Heart right ventricle (tissue), 16 donors: ENCODE data around the gene SATB2. TPM values are rescaled to one million over a fixed set of nuclear protein-coding genes. Genes with fewer than 3 reads are reported as not detected.

Source experiments
- ATAC-seq, 8 donors: fragments of 200-7000 bp; cut with Tn5 transposase; one replicate each; pipeline ENCODE4 v1.9.1; 2020; ENCODE audit warnings: mild to moderate bottlenecking in 8 of 8, moderate library complexity in 8 of 8, moderate number of reproducible peaks in 1 of 8
- DNase-seq, 2 donors: peaks; one replicate each; pipeline ENCODE4 v3.0.0-alpha.2; 2020
- H3K27ac ChIP-seq, 10 donors: fragments of 200-600 bp; sonication (generic) in 2 of 10; one replicate each; pipeline versions ENCODE4 v1.5.0 to v1.8.0; 2020 to 2022; ENCODE audit warnings: mild to moderate bottlenecking in 3 of 10
- H3K27me3 ChIP-seq, 7 donors: fragments of 200-600 bp; one replicate each; pipeline ENCODE4 v1.8.0; 2021 to 2022; ENCODE audit warnings: mild to moderate bottlenecking in 2 of 7
- H3K36me3 ChIP-seq, 9 donors: fragments of 200-600 bp; sonication (generic) in 1 of 9; one replicate each; pipeline versions ENCODE4 v1.5.0 to v1.8.0; 2020 to 2022; ENCODE audit warnings: mild to moderate bottlenecking in 2 of 9
- H3K4me1 ChIP-seq, 9 donors: fragments of 200-600 bp; sonication (generic) in 1 of 9; one replicate each; pipeline versions ENCODE4 v1.5.0 to v1.8.0; 2020 to 2022; ENCODE audit warnings: mild to moderate bottlenecking in 4 of 9
- H3K4me3 ChIP-seq, 10 donors: fragments of 200-600 bp; sonication (generic) in 2 of 10; one replicate each; pipeline versions ENCODE4 v1.5.0 to v1.8.0; 2020 to 2022; ENCODE audit warnings: mild to moderate bottlenecking in 7 of 10, moderate library complexity in 2 of 10
- H3K9me3 ChIP-seq, 11 donors: fragments of 200-600 bp in 10 of 11; sonication (generic) in 2 of 11; one replicate each; pipeline versions ENCODE4 v1.5.0 to v1.8.0; 2013 to 2022; ENCODE audit warnings: mild to moderate bottlenecking in 2 of 11, control low read depth in 1 of 11, moderate library complexity in 1 of 11
- CTCF ChIP-seq, 9 donors: fragments of 200-600 bp; sonication (generic) in 2 of 9; IDR thresholded peaks; one replicate each; pipeline versions ENCODE4 v1.5.0 to v1.8.0; 2021 to 2022; ENCODE audit warnings: antibody characterized with exemption in 9 of 9, mild to moderate bottlenecking in 5 of 9, moderate library complexity in 1 of 9
- WGBS, 2 donors: extraction: QIAGEN DNeasy Blood & Tissue Kit; methylation state at CpG; one replicate each; pipeline ENCODE4 v1.1.7; 2013; ENCODE audit warnings: inconsistent platforms in 1 of 2; 5-methylcytosine and 5-hydroxymethylcytosine counted together
- intact Hi-C, 10 donors: fragments of 100-400 bp; cut with DNase I; formaldehyde crosslinking; loops; one replicate each; pipeline versions ENCODE4 v1.11.1 to v1.14.2; 2022
- polyA plus RNA-seq, 2 donors: library from polyadenylated mRNA; stranded (reverse); fragments of 200-250 nt; gene quantifications; one replicate each; pipeline ENCODE4 v1.2.3, GENCODE V29; 2013
- total RNA-seq, 10 donors: library from RNA; stranded (reverse); fragmentation: NEBNext Ultra II Directional in 3 of 10; extraction: Animal tissue kit (Norgen Biotek cat#: 25700) in 3 of 10; gene quantifications; one replicate each; pipeline versions ENCODE4 v1.2.1 to v1.2.4, GENCODE V29; 2021 to 2023
- donor health status: Arrhythmogenic right ventricular cardiomyopathy.
- donor health status: ischemic (EF 13 %, LVEDD 7.1; RV severe dilation, severe dysfunction).
- donor health status: healthy with polysubstance abuse.
- donor health status: DM: no; HTN: yes; CAD: no.
- donor health status: DM: no; HTN: no; CAD: no.
- donor health status: ischemic (EF 25% LVEDD 6.9; RV normal size, moderate dysfunction).
- donor health status: ischemic (EF 25% LVEDD 5.7; RV mildly dilated, moderate dysfunction).
- donor health status: healthy.
- donor health status: DM: yes; HTN: yes; CAD: no.
- donor health status: Ischemic cardiomyopathy.
- donor health status: ischemic (EF 35%, LVEDD 5.7; RV mildly dilated, moderate dysfunction).
- donor health status: nonischemic (EF 11% LVEDD 7.7; RV severe dilation, severe dysfunction).
- donor health status: DM: yes; HTN: yes; CAD: no.
- donor health status: PGD.
- donor health status: ischemic (EF 29% LVEDD 5.4; RV normal size, mild dysfunction).
- donor health status: nonischemic (EF 23%, LVEDD 6.1; RV moderate dilation, normal function).

The SATB2 gene
- total and polyA plus RNA-seq, 12 donors = 0.29 to 2.3 (median 0.70) TPM

GRCh38 chr2:199303728-199304177, 154.0 kb downstream of the SATB2 start:
- no peak overlapping the region for H3K27ac ChIP-seq
- TF ChIP-seq CTCF (IDR thresholded peaks at IDR 0.05) = no peak
- 75 to 80% methylated on average over 6 of the region's 6 CpGs for WGBS, 2 donors
- no peak for DNase-seq
- no peaks in the 10 kb centered on the region for H3K27me3 ChIP-seq
- H3K9me3 ChIP-seq = no peaks in the 10 kb centered on the region
- intact Hi-C loops = no loop called here
- H3K4me1 ChIP-seq = no peaks in the 10 kb centered on the region
- no peak overlapping the region for H3K4me3 ChIP-seq
- peak in 1 of 8 donors; percentile 71 for ATAC-seq
- no peaks in the 10 kb centered on the region for H3K36me3 ChIP-seq

GRCh38 chr2:199302851-199303250, 154.9 kb downstream of the SATB2 start:
- WGBS, 2 donors = 27 to 40% methylated on average over 4 of the region's 4 CpGs
- no peak overlapping the region for H3K4me3 ChIP-seq
- H3K27ac ChIP-seq = no peak overlapping the region
- intact Hi-C loops = no loop called here
- ATAC-seq = no peak
- H3K9me3 ChIP-seq = peaks cover 0 to 4% (median 0%) of the 10 kb centered on the region in 11 donors
- no peak for TF ChIP-seq CTCF (IDR thresholded peaks at IDR 0.05)
- H3K4me1 ChIP-seq = no peaks in the 10 kb centered on the region
- no peak for DNase-seq
- no peaks in the 10 kb centered on the region for H3K36me3 ChIP-seq
- H3K27me3 ChIP-seq = no peaks in the 10 kb centered on the region

- H3K4me1 ChIP-seq = no peaks in the 10 kb centered on the region
- no peak for TF ChIP-seq CTCF (IDR thresholded peaks at IDR 0.05)
- intact Hi-C loops = no loop called here
- H3K27me3 ChIP-seq = no peaks in the 10 kb centered on the region
- H3K9me3 ChIP-seq = peaks cover 0 to 7% (median 0%) of the 10 kb centered on the region in 11 donors
- H3K36me3 ChIP-seq = no peaks in the 10 kb centered on the region
- no peak overlapping the region for H3K27ac ChIP-seq
- ATAC-seq (no peak), DNase-seq (no peak)
- H3K4me3 ChIP-seq = no peak overlapping the region
Measured at GRCh38 chr2:199288424-199288823, 169.3 kb downstream of the SATB2 start.

GRCh38 chr2:199282309-199282708, 175.4 kb downstream of the SATB2 start:
- no peak for TF ChIP-seq CTCF (IDR thresholded peaks at IDR 0.05)
- DNase-seq (no peak), ATAC-seq (no peak)
- Histone ChIP-seq H3K27me3 (no peaks in the 10 kb centered on the region), H3K9me3 (peaks cover 0 to 7% (median 0%) of the 10 kb centered on the region in 11 donors), H3K27ac (no peak overlapping the region), H3K36me3 (no peaks in the 10 kb centered on the region), H3K4me3 (no peak overlapping the region), H3K4me1 (no peaks in the 10 kb centered on the region)
- intact Hi-C loops = no loop called here
- WGBS, 2 donors = 72 to 73% methylated on average over 3 of the region's 3 CpGs

GRCh38 chr2:199279146-199279545, 178.6 kb downstream of the SATB2 start:
- intact Hi-C loops = no loop called here
- ATAC-seq = no peak
- DNase-seq = no peak

More at GRCh38 chr2:199279146-199279545, 178.6 kb downstream of the SATB2 start:
- Histone ChIP-seq H3K36me3 (no peaks in the 10 kb centered on the region), H3K4me1 (no peaks in the 10 kb centered on the region), H3K4me3 (no peak overlapping the region), H3K27me3 (no peaks in the 10 kb centered on the region), H3K27ac (no peak overlapping the region), H3K9me3 (no peaks in the 10 kb centered on the region)
- no peak for TF ChIP-seq CTCF (IDR thresholded peaks at IDR 0.05)
